ENCODE results near the gene TOMM34. TPM values are rescaled to one million over a fixed set of nuclear protein-coding genes. Genes with fewer than 3 reads are reported as not detected.

TOMM34 gene
- total and polyA plus RNA-seq, 9 of the 15 experiments (the other 6 are each of a cell fraction or from before 2014, with no cell fraction given) = 18.1 to 69.4 (median 41.7) TPM

GRCh38 chr20:44966030-44966961 lies 6.1 kb upstream of the TOMM34 start, which contains the start of gene STK4 (continued):
- peak; percentile 91; the same call in 1 of the 2 replicates for TF ChIP-seq XRCC5 (IDR thresholded peaks at IDR 0.05; ENCODE audit: low read depth, low read length)
- TF ChIP-seq JUN (IDR thresholded peaks at IDR 0.05; ENCODE audit: borderline replicate concordance, low read depth, low read length) = no peak; the same call in 1 of the 2 replicates
- TF ChIP-seq JUN (CRISPR knock-in tag; IDR thresholded peaks at IDR 0.05; ENCODE audit: borderline replicate concordance) = peak; percentile 37; the same call in 1 of the 2 replicates
- TF ChIP-seq RAD51 (IDR thresholded peaks at IDR 0.05; ENCODE audit: borderline replicate concordance, low read depth) = peak; percentile 98
- no peak for TF ChIP-seq ZFP30 (CRISPR knock-in tag; IDR thresholded peaks at IDR 0.05; ENCODE audit: borderline replicate concordance)
- TF ChIP-seq ARID1B (IDR thresholded peaks at IDR 0.05) = no peak; the same call in 1 of the 2 replicates
- TF ChIP-seq ZNF324 (CRISPR knock-in tag; IDR thresholded peaks at IDR 0.05) = no peak
- TF ChIP-seq MEIS2 (IDR thresholded peaks at IDR 0.05; ENCODE audit: partially characterized antibody) = peak; percentile 38
- TF ChIP-seq ZNF780A (CRISPR knock-in tag; IDR thresholded peaks at IDR 0.05) = no peak
- 0 out of 2 replicates have a peak, but pooled peaks have one; percentile 77 for TF ChIP-seq RBM14 (IDR thresholded peaks at IDR 0.05; ENCODE audit: borderline replicate concordance, insufficient read depth, low read depth, low read length)
- no peak for TF ChIP-seq ZFP36 (IDR thresholded peaks at IDR 0.05; ENCODE audit: low read depth, low read length, partially characterized antibody)
- TF ChIP-seq, protein P1, sequence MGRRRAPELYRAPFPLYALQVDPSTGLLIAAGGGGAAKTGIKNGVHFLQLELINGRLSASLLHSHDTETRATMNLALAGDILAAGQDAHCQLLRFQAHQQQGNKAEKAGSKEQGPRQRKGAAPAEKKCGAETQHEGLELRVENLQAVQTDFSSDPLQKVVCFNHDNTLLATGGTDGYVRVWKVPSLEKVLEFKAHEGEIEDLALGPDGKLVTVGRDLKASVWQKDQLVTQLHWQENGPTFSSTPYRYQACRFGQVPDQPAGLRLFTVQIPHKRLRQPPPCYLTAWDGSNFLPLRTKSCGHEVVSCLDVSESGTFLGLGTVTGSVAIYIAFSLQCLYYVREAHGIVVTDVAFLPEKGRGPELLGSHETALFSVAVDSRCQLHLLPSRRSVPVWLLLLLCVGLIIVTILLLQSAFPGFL (CRISPR knock-in tag; IDR thresholded peaks at IDR 0.05) = peak; percentile 94; the same call in 1 of the 2 replicates
- TF ChIP-seq ARID4B (CRISPR knock-in tag; IDR thresholded peaks at IDR 0.05) = peak; percentile 85
- TF ChIP-seq CBFA2T2 (conservative IDR thresholded peaks at IDR 0.05) = peak; percentile 88
- no peak for TF ChIP-seq RUNX1 (IDR thresholded peaks at IDR 0.05; ENCODE audit: low read depth)
- TF ChIP-seq ZNF217 (CRISPR knock-in tag; IDR thresholded peaks at IDR 0.05) = no peak
- TF ChIP-seq BACH1 (tag; IDR thresholded peaks at IDR 0.05) = no peak
- TF ChIP-seq PHF20 (IDR thresholded peaks at IDR 0.05; ENCODE audit: partially characterized antibody) = peak; percentile 91
- TF ChIP-seq SRSF3 (IDR thresholded peaks at IDR 0.05; ENCODE audit: insufficient read depth, low read length) = no peak
- TF ChIP-seq ATF7 (IDR thresholded peaks at IDR 0.05) = peak; percentile 70
- TF ChIP-seq ZNF830 (CRISPR knock-in tag; IDR thresholded peaks at IDR 0.05) = no peak
